ENCODE results near the gene BDKRB2.

Gene BDKRB2

GRCh38 chr14:96178461-96179321, 25.9 kb upstream of the BDKRB2 start:
- Histone ChIP-seq H3K4me3 (ENCODE audit: low read depth in 1 of 2, low read length in 2 of 2) (no peak overlapping the region), H3K27ac (ENCODE audit: low read length) (no peak overlapping the region), H3K9me3 (ENCODE audit: control insufficient read depth in 1 of 2, low read length in 2 of 2) (no peaks in the 10 kb centered on the region), H3K27me3 (ENCODE audit: low read depth, low read length) (no peaks in the 10 kb centered on the region), H3K4me1 (ENCODE audit: control insufficient read depth in 1 of 2, insufficient read depth in 2 of 2, low read length in 2 of 2) (peaks cover 0 to 11% of the 10 kb centered on the region in 2 donors), H3K36me3 (ENCODE audit: control insufficient read depth in 1 of 2, insufficient read depth in 2 of 2, low read length in 2 of 2) (no peaks in the 10 kb centered on the region)

- H3K36me3 ChIP-seq (ENCODE audit: control insufficient read depth in 1 of 2, insufficient read depth in 2 of 2, low read length in 2 of 2) = no peaks in the 10 kb centered on the region
- no peak overlapping the region for H3K4me3 ChIP-seq (ENCODE audit: low read depth in 1 of 2, low read length in 2 of 2)
- peaks cover 0 to 11% of the 10 kb centered on the region in 2 donors for H3K4me1 ChIP-seq (ENCODE audit: control insufficient read depth in 1 of 2, insufficient read depth in 2 of 2, low read length in 2 of 2)
- H3K27me3 ChIP-seq (ENCODE audit: low read depth, low read length) = no peaks in the 10 kb centered on the region
- no peaks in the 10 kb centered on the region for H3K9me3 ChIP-seq (ENCODE audit: control insufficient read depth in 1 of 2, low read length in 2 of 2)
- H3K27ac ChIP-seq (ENCODE audit: low read length) = no peak overlapping the region
Measured at GRCh38 chr14:96180043-96180874, 24.4 kb upstream of the BDKRB2 start.

DNA sequence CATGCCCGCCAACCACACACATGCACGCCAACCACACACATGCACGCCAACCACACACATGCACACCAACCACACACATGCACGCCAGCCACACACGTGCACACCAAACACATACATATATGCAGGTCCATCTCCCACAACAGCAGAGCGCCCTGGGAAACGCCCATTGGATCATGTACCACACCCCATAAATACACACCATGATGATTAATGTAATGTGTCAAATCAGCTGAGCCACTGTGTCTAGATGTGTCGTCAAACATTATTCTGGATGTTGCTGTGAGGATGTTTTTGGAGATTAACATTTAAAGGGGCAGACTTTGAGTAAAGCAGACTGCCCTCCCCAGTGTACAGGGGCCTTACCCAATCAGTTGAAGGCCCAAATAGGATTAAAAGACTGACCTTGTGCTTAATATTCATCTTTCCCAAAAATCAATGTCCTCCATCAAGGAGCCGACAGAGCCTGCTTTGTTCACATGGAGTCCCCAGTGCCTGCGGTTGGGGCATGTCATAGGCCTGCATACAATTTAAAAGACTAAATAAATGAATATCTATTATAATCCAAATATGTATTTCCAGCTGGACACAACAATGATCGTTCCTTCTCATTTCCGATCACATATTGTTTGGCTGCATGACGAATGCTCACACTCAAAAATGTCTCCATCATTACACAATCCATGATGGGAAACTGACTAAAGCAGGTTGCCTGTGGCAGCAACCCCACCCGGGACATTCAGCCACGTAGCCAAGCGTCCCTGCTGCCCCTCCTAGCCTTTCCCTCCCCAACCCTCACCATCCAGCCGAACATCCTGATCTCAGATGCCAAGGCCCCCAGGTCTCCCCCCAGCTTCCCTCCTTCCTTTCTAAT, 23.2 kb upstream of the BDKRB2 start:
- H3K27me3 ChIP-seq (ENCODE audit: low read depth, low read length) = no peaks in the 10 kb centered on the region
- no peak overlapping the region for H3K4me3 ChIP-seq (ENCODE audit: low read depth in 1 of 2, low read length in 2 of 2)
- no peaks in the 10 kb centered on the region for H3K36me3 ChIP-seq (ENCODE audit: control insufficient read depth in 1 of 2, insufficient read depth in 2 of 2, low read length in 2 of 2)
- H3K9me3 ChIP-seq (ENCODE audit: control insufficient read depth in 1 of 2, low read length in 2 of 2) = no peaks in the 10 kb centered on the region
- no peak overlapping the region for H3K27ac ChIP-seq (ENCODE audit: low read length)
- peaks cover 0 to 11% of the 10 kb centered on the region in 2 donors for H3K4me1 ChIP-seq (ENCODE audit: control insufficient read depth in 1 of 2, insufficient read depth in 2 of 2, low read length in 2 of 2)

DNA sequence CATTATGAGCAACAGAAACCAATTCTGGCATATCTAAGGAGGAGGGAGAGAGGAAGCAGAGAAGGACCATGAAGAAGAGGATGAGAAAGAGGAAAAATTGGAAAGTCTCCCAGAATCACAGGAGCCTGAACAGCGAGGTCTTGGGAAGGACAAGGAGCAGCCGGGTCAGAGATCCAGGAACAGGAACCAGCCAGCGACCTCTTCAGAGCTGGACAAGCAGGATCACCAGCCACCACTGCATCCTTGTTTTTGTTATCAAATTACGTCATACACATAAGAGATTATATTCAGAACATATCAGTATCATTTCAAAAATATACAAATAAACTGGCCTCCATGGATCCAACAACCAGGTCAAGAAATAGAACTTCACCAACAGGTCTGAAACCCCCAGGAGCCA, 22.1 kb upstream of the BDKRB2 start:
- no peaks in the 10 kb centered on the region for H3K36me3 ChIP-seq (ENCODE audit: control insufficient read depth in 1 of 2, insufficient read depth in 2 of 2, low read length in 2 of 2)
- peaks cover 0 to 3% of the 10 kb centered on the region in 2 donors for H3K4me1 ChIP-seq (ENCODE audit: control insufficient read depth in 1 of 2, insufficient read depth in 2 of 2, low read length in 2 of 2)
- H3K27me3 ChIP-seq (ENCODE audit: low read depth, low read length) = no peaks in the 10 kb centered on the region
- H3K4me3 ChIP-seq (ENCODE audit: low read depth in 1 of 2, low read length in 2 of 2) = no peak overlapping the region
- H3K27ac ChIP-seq (ENCODE audit: low read length) = no peak overlapping the region
- H3K9me3 ChIP-seq (ENCODE audit: control insufficient read depth in 1 of 2, low read length in 2 of 2) = no peaks in the 10 kb centered on the region

DNA sequence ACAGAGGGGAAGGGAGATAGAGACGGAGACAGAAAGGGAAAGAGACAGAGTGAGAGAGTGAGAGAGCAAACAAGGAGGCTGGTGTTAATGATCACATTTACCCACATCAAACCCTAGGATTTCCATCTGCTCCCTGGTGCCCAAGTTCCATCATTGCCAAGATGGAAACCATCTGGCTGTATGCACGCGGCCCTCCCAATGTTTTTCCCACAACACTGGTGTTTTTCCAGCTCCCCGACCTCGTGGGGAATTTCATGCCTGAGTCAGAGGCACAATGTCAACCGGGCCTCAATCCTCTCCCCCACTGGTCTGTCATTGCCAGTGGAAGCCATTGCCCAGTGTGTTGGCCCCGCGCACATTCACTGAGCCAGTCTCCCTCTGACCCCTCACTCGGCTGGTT, 19.9 kb upstream of the BDKRB2 start:
- H3K4me1 ChIP-seq (ENCODE audit: control insufficient read depth in 1 of 2, insufficient read depth in 2 of 2, low read length in 2 of 2) = no peaks in the 10 kb centered on the region
- H3K9me3 ChIP-seq (ENCODE audit: control insufficient read depth in 1 of 2, low read length in 2 of 2) = no peaks in the 10 kb centered on the region
- no peak overlapping the region for H3K27ac ChIP-seq (ENCODE audit: low read length)
- no peaks in the 10 kb centered on the region for H3K27me3 ChIP-seq (ENCODE audit: low read depth, low read length)
- no peak overlapping the region for H3K4me3 ChIP-seq (ENCODE audit: low read depth in 1 of 2, low read length in 2 of 2)
- no peaks in the 10 kb centered on the region for H3K36me3 ChIP-seq (ENCODE audit: control insufficient read depth in 1 of 2, insufficient read depth in 2 of 2, low read length in 2 of 2)

- Histone ChIP-seq H3K9me3 (ENCODE audit: control insufficient read depth in 1 of 2, low read length in 2 of 2) (no peaks in the 10 kb centered on the region), H3K4me3 (ENCODE audit: low read depth in 1 of 2, low read length in 2 of 2) (no peak overlapping the region), H3K4me1 (ENCODE audit: control insufficient read depth in 1 of 2, insufficient read depth in 2 of 2, low read length in 2 of 2) (no peaks in the 10 kb centered on the region), H3K27ac (ENCODE audit: low read length) (no peak overlapping the region), H3K27me3 (ENCODE audit: low read depth, low read length) (no peaks in the 10 kb centered on the region), H3K36me3 (ENCODE audit: control insufficient read depth in 1 of 2, insufficient read depth in 2 of 2, low read length in 2 of 2) (no peaks in the 10 kb centered on the region)
Measured at GRCh38 chr14:96187216-96188031, 17.2 kb upstream of the BDKRB2 start.

DNA sequence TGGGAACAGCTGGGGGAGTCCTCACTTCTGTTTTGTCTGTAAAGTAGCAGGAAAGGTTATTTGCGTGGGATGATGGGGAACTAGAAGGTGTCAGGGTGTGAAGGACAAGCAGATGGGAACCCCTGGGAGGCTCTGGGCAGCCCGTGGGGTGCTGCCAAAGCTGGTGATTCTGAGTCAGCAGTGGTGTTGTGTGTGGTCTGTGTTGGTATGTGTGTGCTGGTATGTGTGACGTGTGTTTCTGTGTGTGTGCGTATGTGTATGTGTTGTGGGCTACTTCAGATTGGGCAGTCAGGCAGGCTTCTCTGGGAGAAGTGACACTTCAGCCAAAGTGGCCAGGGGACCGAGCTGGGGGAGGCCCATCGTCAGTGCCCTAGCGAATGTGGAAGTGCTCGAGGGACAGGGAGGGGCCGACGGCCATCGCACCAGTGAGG, 15.3 kb upstream of the BDKRB2 start:
- Histone ChIP-seq H3K4me1 (ENCODE audit: control insufficient read depth in 1 of 2, insufficient read depth in 2 of 2, low read length in 2 of 2) (no peaks in the 10 kb centered on the region), H3K27me3 (ENCODE audit: low read depth, low read length) (no peaks in the 10 kb centered on the region), H3K4me3 (ENCODE audit: low read depth in 1 of 2, low read length in 2 of 2) (no peak overlapping the region), H3K36me3 (ENCODE audit: control insufficient read depth in 1 of 2, insufficient read depth in 2 of 2, low read length in 2 of 2) (no peaks in the 10 kb centered on the region), H3K9me3 (ENCODE audit: control insufficient read depth in 1 of 2, low read length in 2 of 2) (no peaks in the 10 kb centered on the region), H3K27ac (ENCODE audit: low read length) (peak overlapping the region; percentile 8)

DNA sequence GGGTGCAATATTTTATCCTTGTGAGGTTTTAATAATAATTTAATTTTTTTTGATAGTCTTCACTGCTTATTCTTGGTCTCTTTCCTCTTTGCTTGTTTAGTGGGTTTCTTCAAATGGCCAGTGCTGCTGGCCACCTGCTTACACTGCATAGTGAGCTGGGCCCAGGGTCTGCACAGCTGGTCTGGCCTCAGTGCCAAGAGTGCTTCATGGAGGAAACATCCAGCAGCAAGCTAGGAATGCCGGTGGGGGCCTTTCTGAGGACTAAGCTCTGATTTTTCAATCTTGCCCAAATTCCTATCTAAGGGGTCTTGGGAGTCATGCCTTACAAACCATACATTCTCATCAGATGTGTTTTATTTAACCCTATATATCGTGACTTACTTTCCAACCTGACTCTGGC, 13.3 kb upstream of the BDKRB2 start:
- H3K9me3 ChIP-seq (ENCODE audit: control insufficient read depth in 1 of 2, low read length in 2 of 2) = no peaks in the 10 kb centered on the region
- H3K4me3 ChIP-seq (ENCODE audit: low read depth in 1 of 2, low read length in 2 of 2) = no peak overlapping the region
- no peak overlapping the region for H3K27ac ChIP-seq (ENCODE audit: low read length)
- H3K27me3 ChIP-seq (ENCODE audit: low read depth, low read length) = no peaks in the 10 kb centered on the region
- H3K36me3 ChIP-seq (ENCODE audit: control insufficient read depth in 1 of 2, insufficient read depth in 2 of 2, low read length in 2 of 2) = no peaks in the 10 kb centered on the region
- no peaks in the 10 kb centered on the region for H3K4me1 ChIP-seq (ENCODE audit: control insufficient read depth in 1 of 2, insufficient read depth in 2 of 2, low read length in 2 of 2)

- Histone ChIP-seq H3K4me1 (ENCODE audit: control insufficient read depth in 1 of 2, insufficient read depth in 2 of 2, low read length in 2 of 2) (no peaks in the 10 kb centered on the region), H3K27ac (ENCODE audit: low read length) (no peak overlapping the region), H3K4me3 (ENCODE audit: low read depth in 1 of 2, low read length in 2 of 2) (no peak overlapping the region), H3K36me3 (ENCODE audit: control insufficient read depth in 1 of 2, insufficient read depth in 2 of 2, low read length in 2 of 2) (no peaks in the 10 kb centered on the region), H3K27me3 (ENCODE audit: low read depth, low read length) (no peaks in the 10 kb centered on the region), H3K9me3 (ENCODE audit: control insufficient read depth in 1 of 2, low read length in 2 of 2) (no peaks in the 10 kb centered on the region)
Measured at GRCh38 chr14:96191841-96192462, 12.7 kb upstream of the BDKRB2 start.

Data from muscle layer of duodenum (tissue), 2 donors.